Adipose tissue (tissue), 3 donors: ENCODE measurements around the gene EEF1AKMT2. TPM values are rescaled to one million over a fixed set of nuclear protein-coding genes. Genes with fewer than 3 reads are reported as not detected.

Experiments
- H3K27ac ChIP-seq: one replicate; pipeline ENCODE4 v1.5.1; 2013; ENCODE audit warnings: low read depth, low read length
- WGBS, 3 donors: extraction: QIAGEN DNeasy Blood & Tissue Kit; methylation state at CpG; one replicate each; pipeline ENCODE4 v1.1.7; 2013; 5-methylcytosine and 5-hydroxymethylcytosine counted together
- polyA plus RNA-seq, 3 donors: library from polyadenylated mRNA; stranded (reverse); fragments of 200-250 nt; gene quantifications; one replicate each; pipeline ENCODE4 v1.2.3, GENCODE V29; 2013
- donor health status: healthy with polysubstance abuse.
- donor health status: Bipolar disorder and iron deficiency.
- donor health status: healthy.

The EEF1AKMT2 gene
- polyA plus RNA-seq, 3 donors: 7.4 to 10.3 (median 9.2) TPM

- WGBS, 3 donors: 23 to 24% (median 24%) methylated on average over 13 of the region's 13 CpGs
These were observed 50.3 kb downstream of the EEF1AKMT2 start for GRCh38 chr10:124741281-124741921.

GRCh38 chr10:124740369-124741280 is 51.1 kb downstream of the EEF1AKMT2 start:
- H3K27ac ChIP-seq: no peak overlapping the region
- WGBS, 3 donors: 8 to 38% (median 11%) methylated on average over 18 of the region's 18 CpGs

More at GRCh38 chr10:124741281-124741921, 50.3 kb downstream of the EEF1AKMT2 start:
- H3K27ac ChIP-seq: no peak overlapping the region

- H3K27ac ChIP-seq: no peak overlapping the region
- 24 to 60% (median 26%) methylated on average over 7 of the region's 7 CpGs for WGBS, 3 donors
These were observed 51.7 kb downstream of the EEF1AKMT2 start for GRCh38 chr10:124739986-124740368.

GRCh38 chr10:124739119-124739921 is 52.4 kb downstream of the EEF1AKMT2 start:
- WGBS, 3 donors: 62 to 66% (median 65%) methylated on average over 13 of the region's 13 CpGs
- H3K27ac ChIP-seq: no peak overlapping the region

GRCh38 chr10:124738441-124738840 is 53.2 kb downstream of the EEF1AKMT2 start:
- WGBS, 3 donors: 66 to 85% (median 67%) methylated on average over 6 of the region's 6 CpGs
- H3K27ac ChIP-seq: no peak overlapping the region

- H3K27ac ChIP-seq: no peak overlapping the region
- 66 to 83% (median 67%) methylated on average over 2 of the region's 2 CpGs for WGBS, 3 donors
These were observed 54.0 kb downstream of the EEF1AKMT2 start for GRCh38 chr10:124737708-124738107.

GRCh38 chr10:124737221-124737620 is 54.5 kb downstream of the EEF1AKMT2 start:
- 52 to 75% (median 72%) methylated on average over 7 of the region's 7 CpGs for WGBS, 3 donors
- no peak overlapping the region for H3K27ac ChIP-seq

- H3K27ac ChIP-seq: no peak overlapping the region
- 20 to 38% (median 38%) methylated on average over 11 of the region's 11 CpGs for WGBS, 3 donors
These were observed 55.1 kb downstream of the EEF1AKMT2 start for GRCh38 chr10:124736491-124737136.

GRCh38 chr10:124735491-124736286 is 56.0 kb downstream of the EEF1AKMT2 start:
- WGBS, 3 donors: 88 to 91% (median 90%) methylated on average over 15 of the region's 15 CpGs

GRCh38 chr10:124734311-124735166 is 57.1 kb downstream of the EEF1AKMT2 start:
- H3K27ac ChIP-seq: no peak overlapping the region
- WGBS, 3 donors: 90 to 92% (median 91%) methylated on average over 16 of the region's 16 CpGs

More at GRCh38 chr10:124735491-124736286, 56.0 kb downstream of the EEF1AKMT2 start:
- no peak overlapping the region for H3K27ac ChIP-seq

- H3K27ac ChIP-seq: no peak overlapping the region
- 71 to 74% (median 73%) methylated on average over 13 of the region's 13 CpGs for WGBS, 3 donors
These were observed 58.0 kb downstream of the EEF1AKMT2 start for GRCh38 chr10:124733571-124734245.

GRCh38 chr10:124732931-124733570 is 58.6 kb downstream of the EEF1AKMT2 start:
- WGBS, 3 donors: 62 to 83% (median 66%) methylated on average over 14 of the region's 14 CpGs

GRCh38 chr10:124731551-124731950 is 60.1 kb downstream of the EEF1AKMT2 start:
- WGBS, 3 donors: 85 to 92% (median 86%) methylated on average over 9 of the region's 9 CpGs
- no peak overlapping the region for H3K27ac ChIP-seq

More at GRCh38 chr10:124732931-124733570, 58.6 kb downstream of the EEF1AKMT2 start:
- H3K27ac ChIP-seq: no peak overlapping the region

GRCh38 chr10:124730790-124731189 is 60.9 kb downstream of the EEF1AKMT2 start:
- H3K27ac ChIP-seq: no peak overlapping the region
- WGBS, 3 donors: 70 to 87% (median 83%) methylated on average over 3 of the region's 3 CpGs

- WGBS, 3 donors: 40 to 83% (median 48%) methylated on average over 8 of the region's 8 CpGs
- no peak overlapping the region for H3K27ac ChIP-seq
These were observed 62.6 kb downstream of the EEF1AKMT2 start for GRCh38 chr10:124728830-124729661.
